ENCODE data around the gene ATF7IP2.

GRCh38 chr16:10405386-10405939 is 19.6 kb downstream of the ATF7IP2 start:
- no peak for TF ChIP-seq CTCF (IDR thresholded peaks at IDR 0.05)
- TF ChIP-seq POLR2A (IDR thresholded peaks at IDR 0.05): no peak

All from testis (tissue), 2 donors.